GM06990 (cell line): ENCODE measurements around the gene LDLRAD2.

Experiments
- DNase-seq: peaks from one replicate; pipeline ENCODE4 v3.0.0-alpha.2; 2011; ENCODE audit not compliant: insufficient read length; ENCODE audit errors: extremely low read depth
- H3K27me3 ChIP-seq: replicated peaks from 2 replicates; pipeline ENCODE4 v1.6.0; 2011; ENCODE audit warnings: low read length; ENCODE audit not compliant: control insufficient read depth, insufficient read depth
- H3K36me3 ChIP-seq: 2 replicates; pipeline ENCODE4 v1.5.1; 2011; ENCODE audit warnings: low read length; ENCODE audit not compliant: control insufficient read depth, insufficient read depth
- H3K4me3 ChIP-seq: replicated peaks from 2 replicates; pipeline ENCODE4 v1.5.1; 2011; ENCODE audit warnings: low read depth, mild to moderate bottlenecking, control low read depth, low read length
- CTCF ChIP-seq: IDR thresholded peaks from 2 replicates; pipeline ENCODE4 v1.5.1; 2011; ENCODE audit warnings: low read length, control low read depth, mild to moderate bottlenecking, inconsistent platforms; ENCODE audit not compliant: insufficient read depth, poor library complexity, severe bottlenecking

The LDLRAD2 gene

GRCh38 chr1:21814981-21815582, 3.0 kb downstream of the LDLRAD2 start:
- DNase-seq: no peak

GRCh38 chr1:21815724-21816321, 3.8 kb downstream of the LDLRAD2 start:
- Histone ChIP-seq H3K36me3 (no peaks in the 10 kb centered on the region), H3K4me3 (no peak overlapping the region), H3K27me3 (no peaks in the 10 kb centered on the region)
- TF ChIP-seq CTCF: no peak
- DNase-seq: no peak

More at GRCh38 chr1:21814981-21815582, 3.0 kb downstream of the LDLRAD2 start:
- Histone ChIP-seq H3K4me3 (no peak overlapping the region), H3K27me3 (no peaks in the 10 kb centered on the region), H3K36me3 (no peaks in the 10 kb centered on the region)
- TF ChIP-seq CTCF: no peak

- DNase-seq: no peak
- TF ChIP-seq CTCF: no peak
- Histone ChIP-seq H3K36me3 (no peaks in the 10 kb centered on the region), H3K4me3 (no peak overlapping the region), H3K27me3 (no peaks in the 10 kb centered on the region)
These were observed 4.7 kb downstream of the LDLRAD2 start for GRCh38 chr1:21816602-21817302.

- H3K27me3 ChIP-seq: no peaks in the 10 kb centered on the region
- H3K36me3 ChIP-seq: no peaks in the 10 kb centered on the region
- no peak for DNase-seq
- no peak for TF ChIP-seq CTCF
- H3K4me3 ChIP-seq: no peak overlapping the region
These were observed 6.6 kb downstream of the LDLRAD2 start for GRCh38 chr1:21818656-21819055.

GRCh38 chr1:21820597-21821232, 8.7 kb downstream of the LDLRAD2 start:
- no peak for TF ChIP-seq CTCF
- H3K4me3 ChIP-seq: no peak overlapping the region
- no peaks in the 10 kb centered on the region for H3K36me3 ChIP-seq
- no peak for DNase-seq
- no peaks in the 10 kb centered on the region for H3K27me3 ChIP-seq
